GM18951 (cell line): ENCODE measurements around the gene RGS17.

ENCODE experiments used
- POLR2A ChIP-seq: IDR thresholded peaks from 4 replicates; pipeline ENCODE4 v1.6.1; 2011; ENCODE audit warnings: mild to moderate bottlenecking; ENCODE audit not compliant: insufficient read length, insufficient read depth; ENCODE audit errors: extremely low read depth
- in situ Hi-C: fragments of 300-500 bp; cut with MboI; formaldehyde crosslinking; loops from one replicate; pipeline ENCODE4 v1.12.0; 2022; ENCODE audit warnings: low sequenced_read_pairs, mixed read lengths, inconsistent platforms; ENCODE audit not compliant: unreplicated experiment

RGS17 gene

GRCh38 chr6:153131037-153131981 is at the start of gene RGS17:
Gene RGS17, minus strand, starts transcription at chr6:153131282. Its CDS starts 87,264 bp downstream, at chr6:153044018.
- TF ChIP-seq POLR2A, result no peak
- in situ Hi-C loops, result no loop called here

- in situ Hi-C loops, result no loop called here
- no peak for TF ChIP-seq POLR2A
Measured at GRCh38 chr6:153172815-153173214, 41.7 kb upstream of the RGS17 start.

GRCh38 chr6:153170511-153170910 is 39.4 kb upstream of the RGS17 start:
- TF ChIP-seq POLR2A, result no peak
- in situ Hi-C loops, result no loop called here

GRCh38 chr6:153167907-153168306 is 36.8 kb upstream of the RGS17 start:
- no peak for TF ChIP-seq POLR2A
- in situ Hi-C loops, result no loop called here

- TF ChIP-seq POLR2A, result no peak
- in situ Hi-C loops, result no loop called here
Measured at GRCh38 chr6:153167061-153167891, 36.2 kb upstream of the RGS17 start.

- TF ChIP-seq POLR2A, result no peak
- in situ Hi-C loops, result no loop called here
Measured at GRCh38 chr6:153162646-153163045, 31.6 kb upstream of the RGS17 start.

- in situ Hi-C loops, result no loop called here
Measured at GRCh38 chr6:153162172-153162571, 31.1 kb upstream of the RGS17 start.

GRCh38 chr6:153160221-153160620 is 29.1 kb upstream of the RGS17 start:
- no peak for TF ChIP-seq POLR2A
- in situ Hi-C loops, result no loop called here

More at GRCh38 chr6:153162172-153162571, 31.1 kb upstream of the RGS17 start:
- no peak for TF ChIP-seq POLR2A

GRCh38 chr6:153150752-153151440 is 19.8 kb upstream of the RGS17 start:
- in situ Hi-C loops, result no loop called here
- TF ChIP-seq POLR2A, result no peak

GRCh38 chr6:153150371-153150751 is 19.3 kb upstream of the RGS17 start:
- in situ Hi-C loops, result no loop called here

GRCh38 chr6:153149891-153150290 is 18.8 kb upstream of the RGS17 start:
- no peak for TF ChIP-seq POLR2A
- in situ Hi-C loops, result no loop called here

More at GRCh38 chr6:153150371-153150751, 19.3 kb upstream of the RGS17 start:
- TF ChIP-seq POLR2A, result no peak

- TF ChIP-seq POLR2A, result no peak
- in situ Hi-C loops, result no loop called here
Measured at GRCh38 chr6:153146413-153146812, 15.3 kb upstream of the RGS17 start.

GRCh38 chr6:153145591-153145990 is 14.5 kb upstream of the RGS17 start:
- in situ Hi-C loops, result no loop called here
- no peak for TF ChIP-seq POLR2A
